Thyroid gland (tissue), 4 donors: ENCODE data around the gene PRKCA.

Experiments used
- POLR2A ChIP-seq, 2 donors: fragments of 450-650 bp; IDR thresholded peaks; one replicate each; pipeline ENCODE4 v1.6.1; 2017; ENCODE audit warnings: antibody characterized with exemption in 2 of 2, mild to moderate bottlenecking in 2 of 2, moderate library complexity in 1 of 2
- TF ChIP-seq, protein P1 (sequence below), 6 experiments: fragments of 200-600 bp in 3 of 6; fragments of 450-650 bp in 3 of 6; sonication (generic) in 3 of 6; IDR thresholded peaks; one replicate each; pipeline ENCODE4 v1.5.1; 2016 to 2019; ENCODE audit warnings: antibody characterized with exemption in 6 of 6, mild to moderate bottlenecking in 2 of 6, inconsistent platforms in 1 of 6, moderate library complexity in 1 of 6

- TF ChIP-seq, protein P1, sequence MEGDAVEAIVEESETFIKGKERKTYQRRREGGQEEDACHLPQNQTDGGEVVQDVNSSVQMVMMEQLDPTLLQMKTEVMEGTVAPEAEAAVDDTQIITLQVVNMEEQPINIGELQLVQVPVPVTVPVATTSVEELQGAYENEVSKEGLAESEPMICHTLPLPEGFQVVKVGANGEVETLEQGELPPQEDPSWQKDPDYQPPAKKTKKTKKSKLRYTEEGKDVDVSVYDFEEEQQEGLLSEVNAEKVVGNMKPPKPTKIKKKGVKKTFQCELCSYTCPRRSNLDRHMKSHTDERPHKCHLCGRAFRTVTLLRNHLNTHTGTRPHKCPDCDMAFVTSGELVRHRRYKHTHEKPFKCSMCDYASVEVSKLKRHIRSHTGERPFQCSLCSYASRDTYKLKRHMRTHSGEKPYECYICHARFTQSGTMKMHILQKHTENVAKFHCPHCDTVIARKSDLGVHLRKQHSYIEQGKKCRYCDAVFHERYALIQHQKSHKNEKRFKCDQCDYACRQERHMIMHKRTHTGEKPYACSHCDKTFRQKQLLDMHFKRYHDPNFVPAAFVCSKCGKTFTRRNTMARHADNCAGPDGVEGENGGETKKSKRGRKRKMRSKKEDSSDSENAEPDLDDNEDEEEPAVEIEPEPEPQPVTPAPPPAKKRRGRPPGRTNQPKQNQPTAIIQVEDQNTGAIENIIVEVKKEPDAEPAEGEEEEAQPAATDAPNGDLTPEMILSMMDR (IDR thresholded peaks at IDR 0.05) = no peak
- TF ChIP-seq POLR2A (IDR thresholded peaks at IDR 0.05) = no peak
Measured at GRCh38 chr17:66805567-66805966, 503.2 kb downstream of the PRKCA start.
